Lower lobe of right lung (tissue), 2 donors: ENCODE measurements around the gene AK4. TPM values are rescaled to one million over a fixed set of nuclear protein-coding genes. Genes with fewer than 3 reads are reported as not detected.

Experiments
- ATAC-seq, 2 donors: fragments of 200-7000 bp; cut with Tn5 transposase; one replicate each; pipeline ENCODE4 v1.9.1; 2020 to 2022; ENCODE audit warnings: mild to moderate bottlenecking in 2 of 2, moderate library complexity in 2 of 2
- DNase-seq: peaks from one replicate; pipeline ENCODE4 v3.0.0-alpha.2; 2020
- H3K27ac ChIP-seq: fragments of 200-600 bp; one replicate; pipeline ENCODE4 v1.8.0; 2022
- H3K27me3 ChIP-seq: fragments of 200-600 bp; one replicate; pipeline ENCODE4 v1.8.0; 2022; ENCODE audit warnings: low read depth
- H3K36me3 ChIP-seq: fragments of 200-600 bp; one replicate; pipeline ENCODE4 v1.8.0; 2022; ENCODE audit warnings: mild to moderate bottlenecking
- H3K4me1 ChIP-seq: fragments of 200-600 bp; one replicate; pipeline ENCODE4 v1.8.0; 2022
- H3K4me3 ChIP-seq: fragments of 200-600 bp; one replicate; pipeline ENCODE4 v1.8.0; 2022; ENCODE audit warnings: mild to moderate bottlenecking
- H3K9me3 ChIP-seq: fragments of 200-600 bp; one replicate; pipeline ENCODE4 v1.8.0; 2022
- CTCF ChIP-seq: fragments of 200-600 bp; IDR thresholded peaks from one replicate; pipeline ENCODE4 v1.8.0; 2022; ENCODE audit warnings: antibody characterized with exemption, mild to moderate bottlenecking
- intact Hi-C: fragments of 100-400 bp; cut with DNase I; formaldehyde crosslinking; loops from one replicate; pipeline ENCODE4 v1.11.0; 2022
- total RNA-seq: library from RNA; stranded (reverse); fragmentation: NEBNext Ultra II Directional; extraction: Animal tissue kit (Norgen Biotek cat#: 25700); gene quantifications from one replicate; pipeline ENCODE4 v1.2.1, GENCODE V29; 2021
- donor health status: DM: no; HTN: yes; CAD: no; lungs with severe emphysema.

Gene AK4
- total RNA-seq, 1 donor from 2014 or later: 7.0 TPM

- DNase-seq (no peak), ATAC-seq (no peak)
- TF ChIP-seq CTCF: no peak
- intact Hi-C loops: no loop called here
- H3K27me3 ChIP-seq: no peaks in the 10 kb centered on the region
- H3K36me3 ChIP-seq: no peaks in the 10 kb centered on the region
- H3K27ac ChIP-seq: no peak overlapping the region
- H3K9me3 ChIP-seq: no peaks in the 10 kb centered on the region
- H3K4me3 ChIP-seq: no peak overlapping the region
- H3K4me1 ChIP-seq: peaks cover 18% of the 10 kb centered on the region
Measured at GRCh38 chr1:65258106-65258505, 110.1 kb downstream of the AK4 start.

GRCh38 chr1:65259816-65260215 lies 111.8 kb downstream of the AK4 start:
- no peak for ATAC-seq
- peaks cover 15% of the 10 kb centered on the region for H3K4me1 ChIP-seq
- no peak overlapping the region for H3K4me3 ChIP-seq
- no peak for DNase-seq
- H3K9me3 ChIP-seq: no peaks in the 10 kb centered on the region
- H3K27ac ChIP-seq: no peak overlapping the region
- H3K36me3 ChIP-seq: no peaks in the 10 kb centered on the region
- intact Hi-C loops: no loop called here
- no peaks in the 10 kb centered on the region for H3K27me3 ChIP-seq
- TF ChIP-seq CTCF: no peak

GRCh38 chr1:65260851-65261473 lies 113.0 kb downstream of the AK4 start:
- ATAC-seq (no peak), DNase-seq (no peak)
- TF ChIP-seq CTCF: no peak
- H3K27me3 ChIP-seq: peaks cover 6% of the 10 kb centered on the region
- H3K4me3 ChIP-seq: no peak overlapping the region
- no peak overlapping the region for H3K27ac ChIP-seq
- peaks cover 16% of the 10 kb centered on the region for H3K4me1 ChIP-seq
- intact Hi-C loops: no loop called here
- H3K9me3 ChIP-seq: no peaks in the 10 kb centered on the region
- no peaks in the 10 kb centered on the region for H3K36me3 ChIP-seq

GRCh38 chr1:65263286-65263685 lies 115.3 kb downstream of the AK4 start:
- Histone ChIP-seq H3K36me3 (no peaks in the 10 kb centered on the region), H3K27me3 (peaks cover 7% of the 10 kb centered on the region), H3K9me3 (no peaks in the 10 kb centered on the region), H3K4me1 (peaks cover 23% of the 10 kb centered on the region), H3K4me3 (no peak overlapping the region), H3K27ac (no peak overlapping the region)
- intact Hi-C loops: no loop called here
- ATAC-seq (no peak), DNase-seq (no peak)
- TF ChIP-seq CTCF: no peak

- DNase-seq: no peak
- peaks cover 23% of the 10 kb centered on the region for H3K4me1 ChIP-seq
- peak in 1 of 2 donors; percentile 30 for ATAC-seq
- peak overlapping the region; percentile 59 for H3K4me3 ChIP-seq
- H3K9me3 ChIP-seq: no peaks in the 10 kb centered on the region
- H3K27ac ChIP-seq: no peak overlapping the region
- no peaks in the 10 kb centered on the region for H3K36me3 ChIP-seq
- intact Hi-C loops: no loop called here
- no peak for TF ChIP-seq CTCF
- H3K27me3 ChIP-seq: peaks cover 7% of the 10 kb centered on the region
Measured at GRCh38 chr1:65264197-65264929, 116.4 kb downstream of the AK4 start.
